Hepatocyte (in vitro differentiated cells): ENCODE results near the gene PDE4D. TPM values are rescaled to one million over a fixed set of nuclear protein-coding genes. Genes with fewer than 3 reads are reported as not detected.

Experiments
- DNase-seq: peaks from one replicate; pipeline ENCODE4 v3.0.0-alpha.2; 2016; ENCODE audit warnings: low spot score
- H2AFZ ChIP-seq: fragments of 200-600 bp; sonication (generic); 2 replicates; pipeline ENCODE4 v1.6.0; 2016; ENCODE audit warnings: antibody characterized with exemption, mild to moderate bottlenecking
- H3K27ac ChIP-seq: fragments of 200-600 bp; sonication (generic); 2 replicates; pipeline ENCODE4 v1.5.1; 2016; ENCODE audit warnings: mild to moderate bottlenecking
- H3K27me3 ChIP-seq: fragments of 200-600 bp; sonication (generic); 2 replicates; pipeline ENCODE4 v1.6.1; 2016
- H3K36me3 ChIP-seq: fragments of 200-600 bp; sonication (generic); replicated peaks from 2 replicates; pipeline ENCODE4 v1.5.1; 2016; ENCODE audit warnings: low read depth; ENCODE audit not compliant: insufficient read depth
- H3K4me1 ChIP-seq: fragments of 200-600 bp; sonication (generic); 2 replicates; pipeline ENCODE4 v1.5.1; 2016; ENCODE audit warnings: mild to moderate bottlenecking, moderate library complexity; ENCODE audit not compliant: insufficient read depth
- H3K4me2 ChIP-seq: fragments of 200-600 bp; sonication (generic); 2 replicates; pipeline ENCODE4 v1.6.0; 2016
- H3K4me3 ChIP-seq: fragments of 200-600 bp; sonication (generic); 2 replicates; pipeline ENCODE4 v1.5.1; 2016; ENCODE audit warnings: mild to moderate bottlenecking
- H3K79me2 ChIP-seq: fragments of 200-600 bp; sonication (generic); 2 replicates; pipeline ENCODE4 v1.6.0; 2017; ENCODE audit warnings: mild to moderate bottlenecking
- H3K9me2 ChIP-seq: fragments of 200-600 bp; sonication (generic); replicated peaks from 2 replicates; pipeline ENCODE4 v1.6.0; 2017; ENCODE audit warnings: mild to moderate bottlenecking; ENCODE audit not compliant: insufficient read depth
- H3K9me3 ChIP-seq: fragments of 200-600 bp; sonication (generic); 2 replicates; pipeline ENCODE4 v1.5.1; 2016; ENCODE audit warnings: low read depth, mild to moderate bottlenecking
- H4K20me1 ChIP-seq: fragments of 200-600 bp; sonication (generic); 2 replicates; pipeline ENCODE4 v1.6.0; 2016; ENCODE audit warnings: mild to moderate bottlenecking; ENCODE audit not compliant: insufficient read depth, poor library complexity, severe bottlenecking
- CTCF ChIP-seq: fragments of 200-600 bp; sonication (generic); IDR thresholded peaks from 2 replicates; pipeline ENCODE4 v1.5.1; 2016; ENCODE audit warnings: antibody characterized with exemption, mild to moderate bottlenecking; ENCODE audit not compliant: poor library complexity
- EZH2 ChIP-seq: fragments of 200-600 bp; sonication (generic); IDR thresholded peaks from 2 replicates; pipeline ENCODE4 v1.6.1; 2016; ENCODE audit warnings: antibody characterized with exemption, mild to moderate bottlenecking, borderline replicate concordance
- EZH2phosphoT487 ChIP-seq: fragments of 200-600 bp; sonication (generic); IDR thresholded peaks from one replicate; pipeline ENCODE4 v1.6.1; 2018; ENCODE audit warnings: antibody characterized with exemption, mild to moderate bottlenecking, low read depth, moderate library complexity; ENCODE audit not compliant: unreplicated experiment, severe bottlenecking
- WGBS: methylation state at CpG from one replicate; pipeline ENCODE4 v1.1.6; 2016; ENCODE audit warnings: low lambda C conversion rate; ENCODE audit errors: missing lambda C conversion rate; 5-methylcytosine and 5-hydroxymethylcytosine counted together
- polyA plus RNA-seq: library from polyadenylated mRNA; unstranded; fragments of >200 nt; fragmentation: Nextera tagmentation; extraction: Ambion mirVana; gene quantifications from 2 replicates; pipeline ENCODE4 v1.2.1, GENCODE V29; 2016
- total RNA-seq: library from RNA; depleted of rRNA; stranded (reverse); fragments of >200 nt; gene quantifications from 2 replicates; pipeline ENCODE4 v1.2.3, GENCODE V29; 2014

The PDE4D gene
- total and polyA plus RNA-seq, 2 experiments from 2014 or later, result 14.5 to 45.2 TPM

GRCh38 chr5:59823420-59823819 lies 70.1 kb downstream of the PDE4D start:
- 83% methylated on average over 2 of the region's 2 CpGs for WGBS
- H3K79me2 ChIP-seq, result no peaks in the 10 kb centered on the region
- H3K9me3 ChIP-seq, result no peaks in the 10 kb centered on the region
- no peak overlapping the region for H3K27ac ChIP-seq
- H3K4me1 ChIP-seq, result no peaks in the 10 kb centered on the region
- H2AFZ ChIP-seq, result no peak overlapping the region
- no peaks in the 10 kb centered on the region for H3K36me3 ChIP-seq
- no peak overlapping the region for H3K4me2 ChIP-seq
- no peak overlapping the region for H3K4me3 ChIP-seq
- H3K27me3 ChIP-seq, result peaks cover 7% of the 10 kb centered on the region
- no peaks in the 10 kb centered on the region for H3K9me2 ChIP-seq
- TF ChIP-seq EZH2phosphoT487 (no peak), CTCF (no peak), EZH2 (no peak)
- H4K20me1 ChIP-seq, result no peaks in the 10 kb centered on the region
- DNase-seq, result no peak

GRCh38 chr5:59819806-59820205 lies 73.7 kb downstream of the PDE4D start:
- Histone ChIP-seq H3K79me2 (no peaks in the 10 kb centered on the region), H2AFZ (no peak overlapping the region), H3K4me1 (no peaks in the 10 kb centered on the region), H3K4me3 (no peak overlapping the region), H3K9me2 (no peaks in the 10 kb centered on the region), H3K4me2 (no peak overlapping the region), H3K36me3 (no peaks in the 10 kb centered on the region), H3K27ac (no peak overlapping the region), H3K9me3 (no peaks in the 10 kb centered on the region), H3K27me3 (peaks cover 7% of the 10 kb centered on the region), H4K20me1 (no peaks in the 10 kb centered on the region)
- no peak for TF ChIP-seq CTCF
- no peak for TF ChIP-seq EZH2phosphoT487
- no peak for TF ChIP-seq EZH2
- 76% methylated on average over 3 of the region's 3 CpGs for WGBS
- no peak for DNase-seq

GRCh38 chr5:59817536-59817935 lies 76.0 kb downstream of the PDE4D start:
- H4K20me1 ChIP-seq, result no peaks in the 10 kb centered on the region
- H3K9me2 ChIP-seq, result no peaks in the 10 kb centered on the region
- no peak overlapping the region for H3K4me2 ChIP-seq
- no peaks in the 10 kb centered on the region for H3K79me2 ChIP-seq
- H3K4me1 ChIP-seq, result no peaks in the 10 kb centered on the region
- no peaks in the 10 kb centered on the region for H3K36me3 ChIP-seq
- H3K4me3 ChIP-seq, result no peak overlapping the region
- H3K27me3 ChIP-seq, result peaks cover 7% of the 10 kb centered on the region
- no peak overlapping the region for H3K27ac ChIP-seq
- no peak overlapping the region for H2AFZ ChIP-seq
- no peak for TF ChIP-seq EZH2
- TF ChIP-seq CTCF, result no peak
- no peak for TF ChIP-seq EZH2phosphoT487
- no peaks in the 10 kb centered on the region for H3K9me3 ChIP-seq
- WGBS, result 96% methylated on average over 6 of the region's 6 CpGs
- no peak for DNase-seq
